ENCODE measurements around the gene SLC43A1.
A peak's percentile ranks its signal among the peaks of the same experiment; 100 is the strongest.

The SLC43A1 gene

DNA sequence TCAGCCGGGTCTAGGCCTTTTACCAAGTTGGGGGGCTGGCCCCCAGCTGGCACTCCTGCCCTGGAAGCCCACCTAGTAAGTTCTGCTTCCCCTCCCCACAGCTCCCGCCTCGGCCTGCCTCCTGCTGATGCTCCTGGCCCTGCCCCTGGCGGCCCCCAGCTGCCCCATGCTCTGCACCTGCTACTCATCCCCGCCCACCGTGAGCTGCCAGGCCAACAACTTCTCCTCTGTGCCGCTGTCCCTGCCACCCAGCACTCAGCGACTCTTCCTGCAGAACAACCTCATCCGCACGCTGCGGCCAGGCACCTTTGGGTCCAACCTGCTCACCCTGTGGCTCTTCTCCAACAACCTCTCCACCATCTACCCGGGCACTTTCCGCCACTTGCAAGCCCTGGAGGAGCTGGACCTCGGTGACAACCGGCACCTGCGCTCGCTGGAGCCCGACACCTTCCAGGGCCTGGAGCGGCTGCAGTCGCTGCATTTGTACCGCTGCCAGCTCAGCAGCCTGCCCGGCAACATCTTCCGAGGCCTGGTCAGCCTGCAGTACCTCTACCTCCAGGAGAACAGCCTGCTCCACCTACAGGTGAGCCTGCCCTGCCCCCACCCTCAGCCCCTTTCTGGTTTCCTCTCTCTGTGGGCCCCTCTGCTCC lies 47.9 kb downstream of the SLC43A1 start:
- Mint-ChIP-seq H3K9me3 (no peaks in the 10 kb centered on the region), H3K27ac (no peak overlapping the region), H3K36me3 (peaks cover 4% of the 10 kb centered on the region), H3K4me1 (peaks cover 9% of the 10 kb centered on the region), H3K4me3 (no peak overlapping the region)
- ATAC-seq (no peak), DNase-seq (ENCODE audit: low spot score in 2 of 2) (no peak)

- ATAC-seq (no peak), DNase-seq (ENCODE audit: low spot score in 2 of 2) (no peak)
- no peak overlapping the region for H3K27ac Mint-ChIP-seq
- no peak overlapping the region for H3K4me3 Mint-ChIP-seq
- H3K4me1 Mint-ChIP-seq, result peaks cover 10% of the 10 kb centered on the region
- H3K9me3 Mint-ChIP-seq, result no peaks in the 10 kb centered on the region
- H3K36me3 Mint-ChIP-seq, result peaks cover 4% of the 10 kb centered on the region
Measured at GRCh38 chr11:57466680-57467079, 48.8 kb downstream of the SLC43A1 start.

DNA sequence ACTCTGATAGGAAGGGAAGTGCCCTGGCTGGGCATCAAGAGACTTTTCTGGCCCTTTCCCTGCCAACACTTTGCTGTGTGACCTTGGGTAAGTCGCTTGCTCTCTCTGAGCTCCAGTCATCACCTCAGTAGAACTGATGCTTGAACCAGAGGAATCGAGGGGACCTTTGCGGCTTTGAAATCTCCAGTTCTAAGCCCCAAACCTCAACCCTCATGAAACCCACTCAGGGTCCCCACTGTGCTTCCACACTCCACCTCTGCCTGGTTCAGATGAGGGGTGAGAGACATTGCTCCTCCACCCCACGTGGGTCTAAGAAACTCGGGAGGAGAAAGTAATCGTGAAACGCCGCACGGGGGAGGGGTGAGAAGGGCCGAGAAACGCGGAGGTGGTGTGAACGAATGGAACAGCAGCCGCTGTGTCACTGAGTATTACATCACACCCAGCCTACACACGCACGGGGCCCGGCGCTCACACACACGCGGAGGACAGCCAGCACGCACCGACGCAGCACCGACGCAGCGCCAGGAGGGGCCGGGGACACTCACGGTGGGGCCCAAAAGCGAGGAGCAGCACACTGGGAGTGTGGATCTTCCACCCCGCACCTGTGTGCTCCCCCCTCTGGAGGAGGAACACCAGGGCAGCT lies 50.8 kb downstream of the SLC43A1 start:
- Mint-ChIP-seq H3K36me3 (peaks cover 4% of the 10 kb centered on the region), H3K27ac (no peak overlapping the region), H3K4me1 (peaks cover 17% of the 10 kb centered on the region), H3K9me3 (no peaks in the 10 kb centered on the region), H3K4me3 (no peak overlapping the region)
- ATAC-seq, result no peak
- DNase-seq (ENCODE audit: low spot score in 2 of 2), result no peak

- Mint-ChIP-seq H3K4me3 (no peak overlapping the region), H3K4me1 (peaks cover 25% of the 10 kb centered on the region), H3K9me3 (no peaks in the 10 kb centered on the region), H3K36me3 (peaks cover 7% of the 10 kb centered on the region), H3K27ac (peak overlapping the region; percentile 29)
- DNase-seq (ENCODE audit: low spot score in 2 of 2) (no peak), ATAC-seq (no peak)
Measured at GRCh38 chr11:57463671-57464538, 51.6 kb downstream of the SLC43A1 start.

- Mint-ChIP-seq H3K36me3 (peaks cover 10% of the 10 kb centered on the region), H3K9me3 (no peaks in the 10 kb centered on the region), H3K4me1 (peaks cover 37% of the 10 kb centered on the region), H3K27ac (no peak overlapping the region), H3K4me3 (no peak overlapping the region)
- DNase-seq (ENCODE audit: low spot score in 2 of 2), result no peak
- ATAC-seq, result no peak
Measured at GRCh38 chr11:57462597-57462996, 52.9 kb downstream of the SLC43A1 start.

- Mint-ChIP-seq H3K4me3 (peak overlapping the region; percentile 81), H3K27ac (no peak overlapping the region), H3K4me1 (peaks cover 43% of the 10 kb centered on the region), H3K36me3 (peaks cover 10% of the 10 kb centered on the region), H3K9me3 (no peaks in the 10 kb centered on the region)
- no peak for ATAC-seq
- no peak for DNase-seq (ENCODE audit: low spot score in 2 of 2)
Measured at GRCh38 chr11:57461841-57462489, 53.5 kb downstream of the SLC43A1 start.

DNA sequence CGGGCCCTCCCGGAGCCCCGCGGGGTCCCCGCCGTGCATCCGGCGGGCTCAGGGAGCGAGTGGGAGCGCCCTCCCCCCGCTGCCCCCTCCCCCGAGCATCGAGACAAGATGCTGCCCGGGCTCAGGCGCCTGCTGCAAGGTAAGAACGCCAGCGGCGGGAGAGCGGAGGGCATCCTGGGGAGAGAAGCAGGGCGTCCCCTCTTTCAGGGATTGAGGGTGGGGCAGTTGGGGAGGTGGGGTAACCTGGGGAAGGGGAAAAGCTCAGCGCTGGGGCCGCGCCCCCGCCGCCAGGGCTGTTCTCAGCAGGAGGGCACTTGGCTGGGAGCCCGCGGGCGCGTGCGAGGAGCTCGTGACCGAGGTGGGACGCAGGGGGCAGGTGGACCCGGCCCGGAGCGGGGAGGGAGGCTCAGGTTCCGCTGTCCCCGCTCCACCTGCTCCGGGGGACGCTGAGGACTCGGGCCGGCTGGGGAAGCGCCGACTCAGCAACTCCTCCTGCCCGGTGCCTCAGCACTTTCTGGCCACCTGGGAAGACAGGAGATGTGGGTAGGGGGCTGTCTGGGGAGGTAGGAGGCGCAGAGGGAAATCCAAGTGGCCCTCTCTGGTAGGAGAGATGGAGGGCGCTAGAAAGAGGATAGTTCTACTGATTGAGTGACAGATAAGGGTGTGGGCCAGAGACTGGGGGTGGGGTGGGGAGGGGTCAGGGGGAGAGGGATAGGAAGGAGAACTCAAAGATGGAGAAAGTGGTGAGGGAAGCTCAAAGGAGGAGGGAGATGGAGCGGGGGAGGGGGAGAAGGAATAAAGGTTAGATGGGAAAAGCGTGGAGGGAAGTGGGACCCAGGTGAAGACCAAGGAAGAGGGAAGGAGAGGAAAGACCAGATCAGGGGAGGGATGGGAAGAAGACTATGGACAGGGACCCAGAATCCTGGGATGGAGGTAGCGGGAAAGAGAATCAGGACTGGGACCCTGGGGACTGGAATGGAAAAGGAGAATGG lies 54.4 kb downstream of the SLC43A1 start:
- H3K4me3 Mint-ChIP-seq, result peak overlapping the region; percentile 81
- H3K27ac Mint-ChIP-seq, result no peak overlapping the region
- H3K36me3 Mint-ChIP-seq, result peaks cover 10% of the 10 kb centered on the region
- no peaks in the 10 kb centered on the region for H3K9me3 Mint-ChIP-seq
- peaks cover 46% of the 10 kb centered on the region for H3K4me1 Mint-ChIP-seq
- no peak for ATAC-seq
- no peak for DNase-seq (ENCODE audit: low spot score in 2 of 2)

DNA sequence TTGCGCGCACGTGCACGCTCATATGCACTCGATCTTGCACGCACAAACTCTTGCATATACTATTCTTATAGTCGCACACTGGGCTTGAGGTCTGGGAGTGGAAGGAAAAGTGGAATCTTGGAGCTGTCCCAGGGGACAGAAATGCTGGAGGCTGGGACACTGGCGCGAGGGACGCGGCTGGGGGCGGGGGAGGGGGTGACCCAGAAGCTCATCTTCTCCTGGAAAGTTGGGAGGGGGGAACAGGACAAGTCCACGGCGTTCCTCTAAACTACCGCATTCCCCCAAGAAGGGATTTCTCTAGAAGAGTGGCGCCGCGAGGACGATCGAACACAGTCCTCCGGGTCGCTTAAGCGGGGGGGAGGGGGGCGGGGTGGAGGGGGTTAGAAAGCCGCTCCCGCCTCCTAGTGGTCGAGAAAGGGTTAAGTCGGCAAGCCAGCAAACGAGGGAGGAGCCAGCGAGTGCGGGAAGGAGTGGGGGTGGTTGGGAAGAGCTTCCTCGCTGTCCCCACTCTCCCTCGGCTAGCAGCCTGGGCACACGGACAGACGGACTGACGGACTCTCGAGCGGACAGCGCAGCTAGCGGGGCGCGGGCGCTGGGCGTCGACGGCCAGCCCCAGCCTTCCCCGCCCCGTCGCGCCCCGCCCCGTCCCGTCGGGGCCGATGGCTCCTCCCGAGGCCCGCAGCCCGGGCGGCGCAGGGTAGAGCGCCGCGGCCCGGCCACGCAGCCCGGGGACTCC lies 55.3 kb downstream of the SLC43A1 start, which contains the start of gene RTN4RL2:
Gene RTN4RL2, plus strand, starts transcription at position 507 of the 736 bp plus-strand sequence. CDS start 338 bp downstream, outside the sequence.
- peaks cover 46% of the 10 kb centered on the region for H3K4me1 Mint-ChIP-seq
- DNase-seq (ENCODE audit: low spot score in 2 of 2), result peak in 1 of 2 donors; percentile 74
- H3K27ac Mint-ChIP-seq, result no peak within 1 kb of the TSS
- H3K9me3 Mint-ChIP-seq, result no peaks in the 10 kb centered on the region
- peaks cover 9% of the 10 kb centered on the region for H3K36me3 Mint-ChIP-seq
- peak; percentile 57 for ATAC-seq
- H3K4me3 Mint-ChIP-seq, result peak within 1 kb of the TSS; percentile 81

- peak in 1 of 2 donors; percentile 68 for DNase-seq (ENCODE audit: low spot score in 2 of 2)
- H3K27ac Mint-ChIP-seq, result no peak overlapping the region
- peak overlapping the region; percentile 81 for H3K4me3 Mint-ChIP-seq
- H3K36me3 Mint-ChIP-seq, result peaks cover 6% of the 10 kb centered on the region
- ATAC-seq, result peak; percentile 25
- H3K9me3 Mint-ChIP-seq, result no peaks in the 10 kb centered on the region
- peaks cover 46% of the 10 kb centered on the region for H3K4me1 Mint-ChIP-seq
Measured at GRCh38 chr11:57459164-57460021, 56.1 kb downstream of the SLC43A1 start.

DNA sequence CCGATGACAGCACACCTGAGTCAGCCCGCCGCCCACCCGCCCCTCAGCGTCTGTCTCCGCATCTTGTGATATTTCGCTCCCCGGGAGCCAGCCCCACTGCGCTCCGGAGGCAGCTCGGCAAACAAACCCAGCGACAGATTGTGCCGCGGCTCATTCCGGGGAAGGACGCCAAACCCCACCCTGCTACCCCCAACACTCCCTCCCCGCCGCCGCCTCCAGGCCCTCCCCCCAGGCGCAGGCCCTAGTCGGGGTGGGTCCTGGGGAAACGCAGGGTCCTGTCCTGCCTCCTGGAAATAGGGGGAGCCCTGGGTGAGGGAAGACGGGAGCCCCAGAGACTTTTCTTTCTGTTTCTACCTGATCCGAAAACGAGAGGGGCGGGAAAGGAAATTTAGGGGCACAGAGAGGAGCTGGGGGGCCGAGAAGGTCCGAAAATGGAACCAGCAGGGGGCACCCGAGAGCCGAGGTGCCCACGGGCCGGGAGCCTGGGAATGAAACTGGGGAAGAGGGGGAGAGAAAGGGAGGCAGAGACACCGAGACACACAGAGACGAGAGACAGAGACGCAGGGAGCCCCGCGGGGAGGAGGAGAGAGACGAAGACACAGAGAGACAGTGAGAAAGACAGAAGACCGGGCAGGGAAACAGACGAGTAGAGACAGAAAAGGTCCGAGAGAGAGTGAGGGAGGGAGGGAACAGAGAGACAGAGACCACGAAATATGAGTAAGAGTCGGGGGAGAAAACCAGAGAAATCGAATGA lies 56.9 kb downstream of the SLC43A1 start:
- H3K4me3 Mint-ChIP-seq, result peak overlapping the region; percentile 81
- H3K9me3 Mint-ChIP-seq, result no peaks in the 10 kb centered on the region
- ATAC-seq (peak; percentile 50), DNase-seq (ENCODE audit: low spot score in 2 of 2) (peak; percentile 55 to 82)
- H3K36me3 Mint-ChIP-seq, result peaks cover 6% of the 10 kb centered on the region
- H3K27ac Mint-ChIP-seq, result no peak overlapping the region
- H3K4me1 Mint-ChIP-seq, result peaks cover 46% of the 10 kb centered on the region

GRCh38 chr11:57458060-57458409 lies 57.5 kb downstream of the SLC43A1 start:
- no peak overlapping the region for H3K27ac Mint-ChIP-seq
- ATAC-seq (peak; percentile 23), DNase-seq (ENCODE audit: low spot score in 2 of 2) (no peak)
- H3K36me3 Mint-ChIP-seq, result peaks cover 6% of the 10 kb centered on the region
- H3K4me1 Mint-ChIP-seq, result peaks cover 41% of the 10 kb centered on the region
- H3K4me3 Mint-ChIP-seq, result peak overlapping the region; percentile 81
- no peaks in the 10 kb centered on the region for H3K9me3 Mint-ChIP-seq

- Mint-ChIP-seq H3K27ac (no peak overlapping the region), H3K4me3 (peak overlapping the region; percentile 81), H3K4me1 (peaks cover 37% of the 10 kb centered on the region), H3K36me3 (peaks cover 6% of the 10 kb centered on the region), H3K9me3 (no peaks in the 10 kb centered on the region)
- ATAC-seq (peak; percentile 42), DNase-seq (ENCODE audit: low spot score in 2 of 2) (no peak)
Measured at GRCh38 chr11:57457643-57458023, 57.9 kb downstream of the SLC43A1 start.
